GM18870 (cell line): Measurements from ENCODE around the gene UNG.

Experiments used
- ATAC-seq: cut with Tn5 transposase; IDR thresholded peaks from one replicate; pipeline ENCODE4 v1.9.1; 2021; ENCODE audit warnings: moderate library complexity; ENCODE audit not compliant: unreplicated experiment

The UNG gene

DNA sequence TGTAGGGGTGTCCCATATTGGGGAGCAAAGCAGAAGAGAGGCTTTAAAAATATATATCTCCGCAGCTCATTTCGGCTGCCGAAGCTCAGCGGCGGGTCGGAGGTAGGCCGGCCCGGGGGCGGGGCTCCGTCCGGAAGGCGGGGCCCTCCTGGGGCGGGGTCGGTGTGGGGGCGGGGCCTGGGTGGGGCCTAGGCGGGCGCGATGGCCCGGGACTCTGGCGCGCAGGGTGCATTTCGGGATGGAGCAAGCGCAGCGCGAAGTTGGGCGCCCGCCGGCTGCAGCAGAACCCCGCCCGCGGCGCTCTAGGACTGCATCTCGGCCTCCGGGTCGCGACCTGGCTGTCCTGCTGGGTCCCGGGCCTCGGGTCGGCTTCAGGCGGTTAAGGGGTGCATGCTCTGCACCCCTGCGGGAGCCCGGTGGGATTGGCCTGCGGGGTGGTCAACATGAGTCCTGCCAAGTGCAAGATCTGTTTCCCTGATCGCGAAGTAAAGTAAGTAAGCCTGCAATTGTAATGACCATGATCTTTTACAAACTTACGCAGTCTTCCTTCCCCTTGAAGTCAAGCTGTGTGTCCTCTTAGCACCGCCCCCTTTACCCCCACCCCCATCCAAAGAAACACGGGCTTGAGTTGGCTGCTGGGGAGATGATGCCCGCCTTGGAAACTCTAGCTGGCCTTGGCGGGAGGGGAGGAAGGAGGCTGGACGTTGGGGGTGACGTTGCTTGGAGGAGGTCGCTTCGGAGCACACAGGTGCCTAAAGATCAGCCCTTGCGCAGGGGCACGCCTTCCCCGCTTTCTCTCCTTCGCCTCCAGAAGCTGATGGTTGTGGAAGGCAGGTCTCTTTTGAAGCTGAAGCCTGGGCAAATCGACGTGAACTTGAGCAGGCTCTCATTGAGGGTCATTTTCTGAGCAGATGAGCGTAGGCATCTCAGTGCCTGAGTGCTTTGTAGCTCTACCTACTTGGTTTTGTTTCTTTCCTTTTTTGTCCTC, 57.3 kb downstream of the UNG start:
- ATAC-seq = no peak

GRCh38 chr12:109156036-109156435, 58.6 kb downstream of the UNG start:
- ATAC-seq = no peak

DNA sequence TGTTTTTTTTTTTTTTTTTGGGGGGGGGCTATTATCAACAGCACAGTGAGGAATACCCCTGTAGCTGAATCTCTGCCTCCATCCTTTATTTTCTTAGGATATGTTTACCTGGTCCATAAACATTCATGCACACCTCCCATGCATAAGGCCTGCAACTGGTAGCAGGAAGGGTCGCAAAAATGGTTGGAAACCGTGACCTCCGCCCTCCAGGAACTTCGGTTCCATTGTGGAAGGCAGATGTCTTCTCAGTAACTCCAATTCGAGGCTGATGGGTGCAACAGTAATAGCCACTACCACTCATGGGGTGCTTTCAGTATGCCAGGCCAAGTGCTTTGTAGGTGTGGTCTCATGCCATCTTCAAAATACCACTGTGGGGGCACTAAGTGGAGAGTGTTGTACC, 59.2 kb downstream of the UNG start:
- no peak for ATAC-seq

- ATAC-seq = no peak
Observed at GRCh38 chr12:109157986-109158385, 60.6 kb downstream of the UNG start.

- ATAC-seq = no peak
Observed at GRCh38 chr12:109160433-109160832, 63.0 kb downstream of the UNG start.
